GM12878 (cell line): ENCODE measurements around the gene GUK1. TPM values are rescaled to one million over a fixed set of nuclear protein-coding genes. Genes with fewer than 3 reads are reported as not detected.
A peak's percentile ranks its signal among the peaks of the same experiment; 100 is the strongest.

ENCODE experiments used
- BHLHE40 ChIP-seq, 2 experiments: fragments of 450-650 bp in 1 of 2; IDR thresholded peaks; 2 replicates each; pipeline ENCODE4 v1.6.1; 2011 to 2017; ENCODE audit warnings: low read depth in 2 of 2, borderline replicate concordance in 1 of 2, improper control_type of control experiment in 1 of 2, low read length in 1 of 2, mild to moderate bottlenecking in 1 of 2
- CHD1 ChIP-seq: IDR thresholded peaks from 2 replicates; pipeline ENCODE4 v1.6.1; 2012; ENCODE audit warnings: low read depth, low read length, improper control_type of control experiment
- DPF2 ChIP-seq: fragments of 450-650 bp; IDR thresholded peaks from 2 replicates; pipeline ENCODE4 v1.6.1; 2017; ENCODE audit warnings: mild to moderate bottlenecking
- E2F4 ChIP-seq: IDR thresholded peaks from 2 replicates; pipeline ENCODE4 v1.6.1; 2012; ENCODE audit warnings: low read depth, low read length, improper control_type of control experiment
- EGR1 ChIP-seq, 2 experiments: IDR thresholded peaks; 1 replicate in 1 of 2; 2 replicates in 1 of 2; pipeline ENCODE4 v1.6.1; 2011 to 2012; ENCODE audit warnings: low read depth in 2 of 2, low read length in 2 of 2, borderline replicate concordance in 1 of 2, mild to moderate bottlenecking in 1 of 2, moderate library complexity in 1 of 2
- EP300 ChIP-seq, 2 experiments: fragments of 150-350 bp in 1 of 2; IDR thresholded peaks; 2 replicates each; pipeline ENCODE4 v1.6.1; 2011 to 2012; ENCODE audit warnings: low read depth in 2 of 2, low read length in 2 of 2, borderline replicate concordance in 1 of 2, improper control_type of control experiment in 1 of 2, inconsistent platforms in 1 of 2; ENCODE audit not compliant: control insufficient read depth in 1 of 2
- FOXK2 ChIP-seq: fragments of 450-650 bp; IDR thresholded peaks from 2 replicates; pipeline ENCODE4 v1.6.1; 2017; ENCODE audit warnings: mild to moderate bottlenecking, moderate library complexity
- GABPA ChIP-seq: IDR thresholded peaks from 2 replicates; pipeline ENCODE4 v1.6.1; 2014; ENCODE audit warnings: antibody characterized with exemption, low read depth, mild to moderate bottlenecking, inconsistent platforms
- JUNB ChIP-seq: IDR thresholded peaks from 2 replicates; pipeline ENCODE4 v1.6.1; 2016; ENCODE audit warnings: antibody characterized with exemption, mild to moderate bottlenecking
- MTA2 ChIP-seq: fragments of 450-650 bp; IDR thresholded peaks from 2 replicates; pipeline ENCODE4 v1.6.1; 2016; ENCODE audit warnings: low read depth, mild to moderate bottlenecking, moderate library complexity
- NFYB ChIP-seq: IDR thresholded peaks from 2 replicates; pipeline ENCODE4 v1.6.1; 2011; ENCODE audit warnings: low read depth, mild to moderate bottlenecking, low read length, improper control_type of control experiment, moderate library complexity; ENCODE audit not compliant: insufficient read depth
- RAD21 ChIP-seq: IDR thresholded peaks from 2 replicates; pipeline ENCODE4 v1.6.1; 2011; ENCODE audit warnings: mild to moderate bottlenecking, low read depth, low read length, moderate library complexity; ENCODE audit not compliant: insufficient read depth
- RB1 ChIP-seq: fragments of 450-650 bp; formaldehyde crosslinking; IDR thresholded peaks from 2 replicates; pipeline ENCODE4 v1.6.1; 2017; ENCODE audit warnings: mild to moderate bottlenecking, borderline replicate concordance
- RUNX3 ChIP-seq: IDR thresholded peaks from 2 replicates; pipeline ENCODE4 v1.6.1; 2012; ENCODE audit warnings: low read length, inconsistent platforms
- SMARCA5 ChIP-seq: fragments of 450-650 bp; IDR thresholded peaks from 2 replicates; pipeline ENCODE4 v1.6.1; 2017; ENCODE audit warnings: mild to moderate bottlenecking
- SP1 ChIP-seq: IDR thresholded peaks from one replicate; pipeline ENCODE4 v1.6.1; 2011; ENCODE audit warnings: low read depth, low read length
- SRF ChIP-seq, 2 experiments: IDR thresholded peaks; 2 replicates each; pipeline ENCODE4 v1.6.1; 2011; ENCODE audit warnings: low read depth in 2 of 2, low read length in 2 of 2, mild to moderate bottlenecking in 1 of 2, moderate library complexity in 1 of 2
- STAT3 ChIP-seq: IDR thresholded peaks from 2 replicates; pipeline ENCODE4 v1.6.1; 2011; ENCODE audit warnings: low read depth, low read length, improper control_type of control experiment
- ZBTB40 ChIP-seq: fragments of 450-650 bp; IDR thresholded peaks from 2 replicates; pipeline ENCODE4 v1.6.1; 2016; ENCODE audit warnings: mild to moderate bottlenecking, moderate library complexity, borderline replicate concordance
- ZNF384 ChIP-seq: IDR thresholded peaks from 2 replicates; pipeline ENCODE4 v1.6.1; 2012; ENCODE audit warnings: low read depth, mild to moderate bottlenecking, low read length, improper control_type of control experiment, borderline replicate concordance
- polyA plus RNA-seq, 11 experiments: library from polyadenylated mRNA; depleted of rRNA in 4 of 11; unstranded in 6 of 11; stranded (reverse) in 5 of 11; fragments of >200 nt; fragmentation: Nextera tagmentation in 4 of 11; fragmentation: Illumina TruSeq in 1 of 11; extraction: Ambion mirVana in 4 of 11; extraction: Trizol in 1 of 11; gene quantifications; 1 replicate in 1 of 11; 2 replicates in 10 of 11; pipeline versions ENCODE4 v1.2.1 to v1.2.3, GENCODE V29; 2011 to 2016; ENCODE audit warnings: inconsistent platforms in 2 of 11, missing spikeins in 2 of 11, low read depth in 1 of 11
- total RNA-seq, 4 experiments: library from RNA; depleted of rRNA in 3 of 4; stranded (reverse); fragments of >200 nt in 3 of 4; fragmentation: Illumina TruSeq in 1 of 4; extraction: Trizol in 1 of 4; gene quantifications; 2 replicates each; pipeline versions ENCODE4 v1.2.1 to v1.2.3, GENCODE V29; 2013 to 2021
- TF ChIP-seq, protein P1 (sequence below): IDR thresholded peaks from 2 replicates; pipeline ENCODE4 v1.6.1; 2012; ENCODE audit warnings: improper control_type of control experiment, low read depth, low read length; ENCODE audit not compliant: insufficient replicate concordance

GUK1 gene
- total and polyA plus RNA-seq, 10 of the 15 experiments (the other 5 are each of a cell fraction or from before 2014, with no cell fraction given): 6.3 to 357 (median 203) TPM

DNA sequence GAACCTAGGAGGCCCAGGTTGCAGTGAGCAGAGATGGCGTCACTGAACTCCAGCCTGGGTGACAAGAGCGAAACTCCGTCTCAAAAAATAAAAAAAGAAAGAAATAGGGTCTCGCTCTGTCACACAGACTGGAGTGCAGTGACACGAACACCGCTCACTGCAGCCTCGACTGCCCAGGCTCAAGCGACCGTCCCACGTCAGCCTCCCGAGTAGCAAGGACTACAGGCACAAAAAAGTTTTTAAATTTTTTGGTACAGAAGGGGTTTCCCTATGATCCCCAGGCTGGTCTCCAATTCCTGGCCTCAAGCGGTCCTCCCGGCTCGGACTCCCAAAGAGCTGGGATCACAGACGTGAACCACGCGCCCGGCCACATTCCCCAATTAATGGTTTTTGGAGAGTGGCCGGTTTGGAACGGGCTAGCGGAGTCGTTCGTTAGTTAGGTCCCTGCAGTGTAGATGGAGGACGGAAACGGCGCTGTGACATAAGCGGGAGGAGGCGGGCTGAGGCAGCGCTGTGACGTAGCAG is 611 bp upstream of the GUK1 start (continued):
- TF ChIP-seq, protein P1, sequence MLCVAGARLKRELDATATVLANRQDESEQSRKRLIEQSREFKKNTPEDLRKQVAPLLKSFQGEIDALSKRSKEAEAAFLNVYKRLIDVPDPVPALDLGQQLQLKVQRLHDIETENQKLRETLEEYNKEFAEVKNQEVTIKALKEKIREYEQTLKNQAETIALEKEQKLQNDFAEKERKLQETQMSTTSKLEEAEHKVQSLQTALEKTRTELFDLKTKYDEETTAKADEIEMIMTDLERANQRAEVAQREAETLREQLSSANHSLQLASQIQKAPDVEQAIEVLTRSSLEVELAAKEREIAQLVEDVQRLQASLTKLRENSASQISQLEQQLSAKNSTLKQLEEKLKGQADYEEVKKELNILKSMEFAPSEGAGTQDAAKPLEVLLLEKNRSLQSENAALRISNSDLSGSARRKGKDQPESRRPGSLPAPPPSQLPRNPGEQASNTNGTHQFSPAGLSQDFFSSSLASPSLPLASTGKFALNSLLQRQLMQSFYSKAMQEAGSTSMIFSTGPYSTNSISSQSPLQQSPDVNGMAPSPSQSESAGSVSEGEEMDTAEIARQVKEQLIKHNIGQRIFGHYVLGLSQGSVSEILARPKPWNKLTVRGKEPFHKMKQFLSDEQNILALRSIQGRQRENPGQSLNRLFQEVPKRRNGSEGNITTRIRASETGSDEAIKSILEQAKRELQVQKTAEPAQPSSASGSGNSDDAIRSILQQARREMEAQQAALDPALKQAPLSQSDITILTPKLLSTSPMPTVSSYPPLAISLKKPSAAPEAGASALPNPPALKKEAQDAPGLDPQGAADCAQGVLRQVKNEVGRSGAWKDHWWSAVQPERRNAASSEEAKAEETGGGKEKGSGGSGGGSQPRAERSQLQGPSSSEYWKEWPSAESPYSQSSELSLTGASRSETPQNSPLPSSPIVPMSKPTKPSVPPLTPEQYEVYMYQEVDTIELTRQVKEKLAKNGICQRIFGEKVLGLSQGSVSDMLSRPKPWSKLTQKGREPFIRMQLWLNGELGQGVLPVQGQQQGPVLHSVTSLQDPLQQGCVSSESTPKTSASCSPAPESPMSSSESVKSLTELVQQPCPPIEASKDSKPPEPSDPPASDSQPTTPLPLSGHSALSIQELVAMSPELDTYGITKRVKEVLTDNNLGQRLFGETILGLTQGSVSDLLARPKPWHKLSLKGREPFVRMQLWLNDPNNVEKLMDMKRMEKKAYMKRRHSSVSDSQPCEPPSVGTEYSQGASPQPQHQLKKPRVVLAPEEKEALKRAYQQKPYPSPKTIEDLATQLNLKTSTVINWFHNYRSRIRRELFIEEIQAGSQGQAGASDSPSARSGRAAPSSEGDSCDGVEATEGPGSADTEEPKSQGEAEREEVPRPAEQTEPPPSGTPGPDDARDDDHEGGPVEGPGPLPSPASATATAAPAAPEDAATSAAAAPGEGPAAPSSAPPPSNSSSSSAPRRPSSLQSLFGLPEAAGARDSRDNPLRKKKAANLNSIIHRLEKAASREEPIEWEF: no peak
- no peak for TF ChIP-seq JUNB
- no peak for TF ChIP-seq DPF2
- peak; percentile 52; the same call in 1 of the 2 replicates for TF ChIP-seq SMARCA5
- TF ChIP-seq ZNF384: no peak
- no peak for TF ChIP-seq EP300 (IDR thresholded peaks at IDR 0.05; ENCODE audit: borderline replicate concordance in 1 of 2, control insufficient read depth in 1 of 2, low read depth in 2 of 2, low read length in 2 of 2)
- peak; percentile 70; the same call in 1 of the 2 replicates for TF ChIP-seq ZBTB40
- no peak for TF ChIP-seq NFYB
- TF ChIP-seq CHD1: no peak
- TF ChIP-seq SRF (IDR thresholded peaks at IDR 0.05; ENCODE audit: low read depth in 2 of 2, low read length in 2 of 2): no peak
- TF ChIP-seq RB1: no peak
- no peak for TF ChIP-seq SP1
- TF ChIP-seq FOXK2: no peak
- peak; percentile 72 for TF ChIP-seq GABPA
- TF ChIP-seq STAT3: no peak
- TF ChIP-seq BHLHE40 (IDR thresholded peaks at IDR 0.05; ENCODE audit: borderline replicate concordance in 1 of 2, low read depth in 2 of 2, low read length in 1 of 2): no peak
- TF ChIP-seq RUNX3: no peak
- peak; percentile 52; the same call in 1 of the 2 replicates for TF ChIP-seq MTA2
- TF ChIP-seq EGR1 (IDR thresholded peaks at IDR 0.05; ENCODE audit: borderline replicate concordance in 1 of 2, low read depth in 2 of 2, low read length in 2 of 2): peak in 1 of 2 experiments; percentile 44; a peak in 1 of 3 replicates
- no peak for TF ChIP-seq RAD21
- TF ChIP-seq E2F4: no peak
